HepG2 (cell line): ENCODE measurements around the gene PLEKHH3. TPM values are rescaled to one million over a fixed set of nuclear protein-coding genes. Genes with fewer than 3 reads are reported as not detected.

Source experiments
- ELF3 ChIP-seq: IDR thresholded peaks from 2 replicates; pipeline ENCODE4 v1.6.1; 2016; ENCODE audit warnings: missing genetic modification reagents, missing compliant biosample characterization
- ETV6 ChIP-seq: sonication (generic); formaldehyde crosslinking; conservative IDR thresholded peaks from 2 replicates; pipeline ENCODE4 v1.4.0; 2020; ENCODE audit warnings: missing genetic modification reagents
- HMG20B ChIP-seq: conservative IDR thresholded peaks from 2 replicates; pipeline ENCODE4 v1.6.1; 2016; ENCODE audit warnings: missing genetic modification reagents, missing compliant biosample characterization
- MED1 ChIP-seq: sonication (generic); formaldehyde crosslinking; IDR thresholded peaks from 2 replicates; pipeline ENCODE4 v1.4.0; 2020; ENCODE audit warnings: missing genetic modification reagents
- MED13 ChIP-seq: sonication (generic); formaldehyde crosslinking; IDR thresholded peaks from 2 replicates; pipeline ENCODE4 v1.5.0; 2020; ENCODE audit warnings: missing genetic modification reagents
- MIER3 ChIP-seq: IDR thresholded peaks from 2 replicates; pipeline ENCODE4 v1.6.1; 2016; ENCODE audit warnings: missing compliant biosample characterization, borderline replicate concordance
- NCOA5 ChIP-seq: sonication (generic); formaldehyde crosslinking; IDR thresholded peaks from 2 replicates; pipeline ENCODE4 v1.4.0; 2020; ENCODE audit warnings: missing genetic modification reagents
- ONECUT2 ChIP-seq: sonication (generic); formaldehyde crosslinking; IDR thresholded peaks from 2 replicates; pipeline ENCODE4 v1.4.0; 2020; ENCODE audit warnings: missing genetic modification reagents
- PHB2 ChIP-seq: fragments of 450-650 bp; IDR thresholded peaks from 2 replicates; pipeline ENCODE4 v1.6.1; 2018; ENCODE audit not compliant: partially characterized antibody
- PRPF4 ChIP-seq: fragments of 200-400 bp; formaldehyde crosslinking; IDR thresholded peaks from 2 replicates; pipeline ENCODE4 v1.6.1; 2016; ENCODE audit warnings: low read length, low read depth; ENCODE audit not compliant: poor library complexity, severe bottlenecking
- SRSF1 ChIP-seq: fragments of 200-400 bp; formaldehyde crosslinking; optimal IDR thresholded peaks from 2 replicates; pipeline ENCODE3; 2017; ENCODE audit warnings: mild to moderate bottlenecking, low read depth, low read length, moderate library complexity
- SRY ChIP-seq: sonication (generic); formaldehyde crosslinking; IDR thresholded peaks from 2 replicates; pipeline ENCODE4 v1.8.0; 2022; ENCODE audit warnings: mild to moderate bottlenecking, missing genetic modification reagents
- THAP11 ChIP-seq: IDR thresholded peaks from 2 replicates; pipeline ENCODE4 v1.6.1; 2016; ENCODE audit warnings: missing biosample characterization, missing genetic modification reagents
- ZFX ChIP-seq: sonication (generic); formaldehyde crosslinking; IDR thresholded peaks from 2 replicates; pipeline ENCODE4 v1.4.0; 2020; ENCODE audit warnings: mild to moderate bottlenecking, low read depth, missing genetic modification reagents, moderate library complexity
- ZNF264 ChIP-seq: sonication (generic); formaldehyde crosslinking; IDR thresholded peaks from 2 replicates; pipeline ENCODE4 v1.4.0; 2020; ENCODE audit warnings: missing genetic modification reagents
- ZNF33B ChIP-seq: sonication (generic); formaldehyde crosslinking; IDR thresholded peaks from 2 replicates; pipeline ENCODE4 v1.5.1; 2020; ENCODE audit warnings: mild to moderate bottlenecking, missing genetic modification reagents
- ZNF768 ChIP-seq: sonication (generic); formaldehyde crosslinking; IDR thresholded peaks from 2 replicates; pipeline ENCODE4 v1.4.0; 2020; ENCODE audit warnings: missing genetic modification reagents
- polyA plus RNA-seq, 8 experiments: library from polyadenylated mRNA; depleted of rRNA in 3 of 8; stranded (reverse) in 7 of 8; unstranded in 1 of 8; fragments of >200 nt; fragmentation: Illumina TruSeq in 4 of 8; extraction: Trizol in 4 of 8; gene quantifications; 2 replicates each; pipeline versions ENCODE4 v1.2.1 to v1.2.3, GENCODE V29; 2011 to 2016; ENCODE audit warnings: low read depth in 4 of 8, missing spikeins in 1 of 8, mixed read lengths in 1 of 8; ENCODE audit not compliant: insufficient read depth in 1 of 8
- total RNA-seq, 5 experiments: library from RNA; depleted of rRNA; stranded (reverse); fragments of >200 nt; fragmentation: Illumina TruSeq; extraction: Trizol; gene quantifications; 2 replicates each; pipeline ENCODE4 v1.2.3, GENCODE V29; 2016; ENCODE audit warnings: low read depth in 1 of 5
- TF ChIP-seq, protein P1 (sequence below): sonication (generic); formaldehyde crosslinking; IDR thresholded peaks from 2 replicates; pipeline ENCODE4 v1.5.1; 2020; ENCODE audit warnings: missing genetic modification reagents, mild to moderate bottlenecking, borderline replicate concordance
- TF ChIP-seq, protein P2 (sequence below): sonication (generic); formaldehyde crosslinking; IDR thresholded peaks from 2 replicates; pipeline ENCODE4 v1.4.0; 2020; ENCODE audit warnings: missing genetic modification reagents, borderline replicate concordance
- TF ChIP-seq, protein P3 (sequence below): sonication (generic); formaldehyde crosslinking; IDR thresholded peaks from 2 replicates; pipeline ENCODE4 v1.5.0; 2020; ENCODE audit warnings: missing genetic modification reagents
- TF ChIP-seq, protein P4 (sequence below): IDR thresholded peaks from 2 replicates; pipeline ENCODE4 v1.6.1; 2012; ENCODE audit warnings: low read depth, low read length, improper control_type of control experiment
- TF ChIP-seq, protein P5 (sequence below): sonication (generic); formaldehyde crosslinking; IDR thresholded peaks from 2 replicates; pipeline ENCODE4 v1.5.0; 2020; ENCODE audit warnings: mild to moderate bottlenecking, missing genetic modification reagents

The PLEKHH3 gene
- total and polyA plus RNA-seq, 2 of the 13 experiments (the other 11 are each of a cell fraction or from before 2014, with no cell fraction given) = 6.0 to 19.9 TPM

DNA sequence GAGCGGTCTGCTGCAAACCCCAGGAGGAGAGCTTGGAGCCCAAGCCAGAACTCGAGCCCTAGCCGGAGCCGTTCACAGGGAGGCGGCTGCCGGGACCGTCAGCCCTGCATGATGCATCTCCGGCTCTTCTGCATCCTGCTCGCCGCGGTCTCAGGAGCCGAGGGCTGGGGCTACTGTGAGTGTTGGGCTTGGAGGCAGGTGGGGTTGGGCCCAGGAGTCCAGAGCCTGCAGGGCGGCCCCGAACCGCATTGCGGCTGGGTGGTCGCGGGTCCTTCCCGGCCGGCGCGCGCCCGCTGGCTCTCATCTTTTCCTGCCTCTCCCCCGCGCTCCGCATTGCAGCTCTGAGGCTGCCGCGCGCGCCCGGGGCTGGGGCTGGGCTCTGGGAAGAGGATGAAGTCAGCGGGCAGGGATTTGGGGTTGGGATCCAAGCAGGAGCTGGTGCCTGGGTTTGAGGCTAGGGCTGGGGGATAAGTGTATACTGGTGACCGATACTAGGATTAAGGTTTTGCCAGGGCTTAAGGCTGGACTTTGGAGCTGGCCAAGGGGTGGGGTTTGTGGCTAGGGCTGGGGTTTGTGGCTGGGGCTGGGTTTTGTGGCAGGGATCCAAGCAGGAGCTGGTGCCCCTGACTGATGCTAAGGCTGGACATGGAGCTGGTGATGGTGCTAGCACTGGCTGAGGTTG lies 6.1 kb upstream of the PLEKHH3 start (continued):
- TF ChIP-seq, protein P1, sequence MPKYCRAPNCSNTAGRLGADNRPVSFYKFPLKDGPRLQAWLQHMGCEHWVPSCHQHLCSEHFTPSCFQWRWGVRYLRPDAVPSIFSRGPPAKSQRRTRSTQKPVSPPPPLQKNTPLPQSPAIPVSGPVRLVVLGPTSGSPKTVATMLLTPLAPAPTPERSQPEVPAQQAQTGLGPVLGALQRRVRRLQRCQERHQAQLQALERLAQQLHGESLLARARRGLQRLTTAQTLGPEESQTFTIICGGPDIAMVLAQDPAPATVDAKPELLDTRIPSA (CRISPR knock-in tag) = no peak
- TF ChIP-seq, protein P2, sequence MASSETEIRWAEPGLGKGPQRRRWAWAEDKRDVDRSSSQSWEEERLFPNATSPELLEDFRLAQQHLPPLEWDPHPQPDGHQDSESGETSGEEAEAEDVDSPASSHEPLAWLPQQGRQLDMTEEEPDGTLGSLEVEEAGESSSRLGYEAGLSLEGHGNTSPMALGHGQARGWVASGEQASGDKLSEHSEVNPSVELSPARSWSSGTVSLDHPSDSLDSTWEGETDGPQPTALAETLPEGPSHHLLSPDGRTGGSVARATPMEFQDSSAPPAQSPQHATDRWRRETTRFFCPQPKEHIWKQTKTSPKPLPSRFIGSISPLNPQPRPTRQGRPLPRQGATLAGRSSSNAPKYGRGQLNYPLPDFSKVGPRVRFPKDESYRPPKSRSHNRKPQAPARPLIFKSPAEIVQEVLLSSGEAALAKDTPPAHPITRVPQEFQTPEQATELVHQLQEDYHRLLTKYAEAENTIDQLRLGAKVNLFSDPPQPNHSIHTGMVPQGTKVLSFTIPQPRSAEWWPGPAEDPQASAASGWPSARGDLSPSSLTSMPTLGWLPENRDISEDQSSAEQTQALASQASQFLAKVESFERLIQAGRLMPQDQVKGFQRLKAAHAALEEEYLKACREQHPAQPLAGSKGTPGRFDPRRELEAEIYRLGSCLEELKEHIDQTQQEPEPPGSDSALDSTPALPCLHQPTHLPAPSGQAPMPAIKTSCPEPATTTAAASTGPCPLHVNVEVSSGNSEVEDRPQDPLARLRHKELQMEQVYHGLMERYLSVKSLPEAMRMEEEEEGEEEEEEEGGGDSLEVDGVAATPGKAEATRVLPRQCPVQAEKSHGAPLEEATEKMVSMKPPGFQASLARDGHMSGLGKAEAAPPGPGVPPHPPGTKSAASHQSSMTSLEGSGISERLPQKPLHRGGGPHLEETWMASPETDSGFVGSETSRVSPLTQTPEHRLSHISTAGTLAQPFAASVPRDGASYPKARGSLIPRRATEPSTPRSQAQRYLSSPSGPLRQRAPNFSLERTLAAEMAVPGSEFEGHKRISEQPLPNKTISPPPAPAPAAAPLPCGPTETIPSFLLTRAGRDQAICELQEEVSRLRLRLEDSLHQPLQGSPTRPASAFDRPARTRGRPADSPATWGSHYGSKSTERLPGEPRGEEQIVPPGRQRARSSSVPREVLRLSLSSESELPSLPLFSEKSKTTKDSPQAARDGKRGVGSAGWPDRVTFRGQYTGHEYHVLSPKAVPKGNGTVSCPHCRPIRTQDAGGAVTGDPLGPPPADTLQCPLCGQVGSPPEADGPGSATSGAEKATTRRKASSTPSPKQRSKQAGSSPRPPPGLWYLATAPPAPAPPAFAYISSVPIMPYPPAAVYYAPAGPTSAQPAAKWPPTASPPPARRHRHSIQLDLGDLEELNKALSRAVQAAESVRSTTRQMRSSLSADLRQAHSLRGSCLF = no peak
- 0 out of 2 replicates have a peak, but pooled peaks have one; percentile 12 for TF ChIP-seq MIER3 (CRISPR knock-in tag)
- no peak for TF ChIP-seq HMG20B (CRISPR knock-in tag)
- no peak for TF ChIP-seq PHB2
- no peak for TF ChIP-seq ETV6 (CRISPR knock-in tag)
- TF ChIP-seq MED1 = no peak
- no peak for TF ChIP-seq NCOA5
- TF ChIP-seq SRSF1 = no peak
- no peak; the same call in 1 of the 2 replicates for TF ChIP-seq ONECUT2 (CRISPR knock-in tag)
- no peak for TF ChIP-seq ZNF264 (CRISPR knock-in tag)
- TF ChIP-seq PRPF4 = no peak
- no peak for TF ChIP-seq MED13 (CRISPR knock-in tag)
- TF ChIP-seq, protein P3, sequence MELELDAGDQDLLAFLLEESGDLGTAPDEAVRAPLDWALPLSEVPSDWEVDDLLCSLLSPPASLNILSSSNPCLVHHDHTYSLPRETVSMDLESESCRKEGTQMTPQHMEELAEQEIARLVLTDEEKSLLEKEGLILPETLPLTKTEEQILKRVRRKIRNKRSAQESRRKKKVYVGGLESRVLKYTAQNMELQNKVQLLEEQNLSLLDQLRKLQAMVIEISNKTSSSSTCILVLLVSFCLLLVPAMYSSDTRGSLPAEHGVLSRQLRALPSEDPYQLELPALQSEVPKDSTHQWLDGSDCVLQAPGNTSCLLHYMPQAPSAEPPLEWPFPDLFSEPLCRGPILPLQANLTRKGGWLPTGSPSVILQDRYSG (CRISPR knock-in tag) = no peak
- TF ChIP-seq, protein P4, sequence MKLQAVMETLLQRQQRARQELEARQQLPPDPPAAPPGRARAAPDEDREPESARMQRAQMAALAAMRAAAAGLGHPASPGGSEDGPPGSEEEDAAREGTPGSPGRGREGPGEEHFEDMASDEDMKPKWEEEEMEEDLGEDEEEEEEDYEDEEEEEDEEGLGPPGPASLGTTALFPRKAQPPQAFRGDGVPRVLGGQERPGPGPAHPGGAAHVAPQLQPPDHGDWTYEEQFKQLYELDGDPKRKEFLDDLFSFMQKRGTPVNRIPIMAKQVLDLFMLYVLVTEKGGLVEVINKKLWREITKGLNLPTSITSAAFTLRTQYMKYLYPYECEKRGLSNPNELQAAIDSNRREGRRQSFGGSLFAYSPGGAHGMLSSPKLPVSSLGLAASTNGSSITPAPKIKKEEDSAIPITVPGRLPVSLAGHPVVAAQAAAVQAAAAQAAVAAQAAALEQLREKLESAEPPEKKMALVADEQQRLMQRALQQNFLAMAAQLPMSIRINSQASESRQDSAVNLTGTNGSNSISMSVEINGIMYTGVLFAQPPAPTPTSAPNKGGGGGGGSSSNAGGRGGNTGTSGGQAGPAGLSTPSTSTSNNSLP = no peak
- TF ChIP-seq ELF3 (CRISPR knock-in tag) = no peak
- 0 out of 2 replicates have a peak, but pooled peaks have one; percentile 55 for TF ChIP-seq ZNF33B (CRISPR knock-in tag)
- peak; percentile 54; the same call in 1 of the 2 replicates for TF ChIP-seq ZNF768 (CRISPR knock-in tag)
- no peak for TF ChIP-seq ZFX (CRISPR knock-in tag)
- 0 out of 2 replicates have a peak, but pooled peaks have one; percentile 10 for TF ChIP-seq THAP11 (CRISPR knock-in tag)
- TF ChIP-seq, protein P5, sequence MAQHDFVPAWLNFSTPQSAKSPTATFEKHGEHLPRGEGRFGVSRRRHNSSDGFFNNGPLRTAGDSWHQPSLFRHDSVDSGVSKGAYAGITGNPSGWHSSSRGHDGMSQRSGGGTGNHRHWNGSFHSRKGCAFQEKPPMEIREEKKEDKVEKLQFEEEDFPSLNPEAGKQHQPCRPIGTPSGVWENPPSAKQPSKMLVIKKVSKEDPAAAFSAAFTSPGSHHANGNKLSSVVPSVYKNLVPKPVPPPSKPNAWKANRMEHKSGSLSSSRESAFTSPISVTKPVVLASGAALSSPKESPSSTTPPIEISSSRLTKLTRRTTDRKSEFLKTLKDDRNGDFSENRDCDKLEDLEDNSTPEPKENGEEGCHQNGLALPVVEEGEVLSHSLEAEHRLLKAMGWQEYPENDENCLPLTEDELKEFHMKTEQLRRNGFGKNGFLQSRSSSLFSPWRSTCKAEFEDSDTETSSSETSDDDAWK (CRISPR knock-in tag) = no peak
- TF ChIP-seq SRY (CRISPR knock-in tag) = no peak; the same call in 1 of the 2 replicates
